Mucosa of gallbladder (tissue), 1 donor: ENCODE measurements around the gene ECHS1. TPM values are rescaled to one million over a fixed set of nuclear protein-coding genes. Genes with fewer than 3 reads are reported as not detected.
A peak's percentile ranks its signal among the peaks of the same experiment; 100 is the strongest.
"Not testable (repeated sequence)": the region's sequence is repeated elsewhere in the genome, so short reads cannot be mapped to it uniquely, and the experiment has no call there.

Source experiments
- DNase-seq: peaks from one replicate; pipeline ENCODE4 v3.0.0-alpha.2; 2020; ENCODE audit warnings: low spot score
- total RNA-seq: library from RNA; stranded (reverse); gene quantifications from one replicate; pipeline ENCODE4 v1.2.1, GENCODE V29; 2021
- donor health status: DM: no; HTN: no; CAD: no.

The ECHS1 gene
- total RNA-seq, 1 donor from 2014 or later = 122 TPM

GRCh38 chr10:133324857-133325260 lies 48.3 kb downstream of the ECHS1 start:
- DNase-seq = no peak

GRCh38 chr10:133324198-133324792 lies 48.9 kb downstream of the ECHS1 start:
- peak; percentile 69 for DNase-seq

- not testable (repeated sequence) for DNase-seq
Measured at GRCh38 chr10:133322064-133322709, 51.0 kb downstream of the ECHS1 start.

GRCh38 chr10:133320852-133321422 lies 52.2 kb downstream of the ECHS1 start:
- not testable (repeated sequence) for DNase-seq

GRCh38 chr10:133318494-133319127 lies 54.5 kb downstream of the ECHS1 start:
- DNase-seq = peak; percentile 48

GRCh38 chr10:133316732-133317131 lies 56.4 kb downstream of the ECHS1 start:
- no peak for DNase-seq

- DNase-seq = no peak
Measured at GRCh38 chr10:133316266-133316665, 56.9 kb downstream of the ECHS1 start.

- no peak for DNase-seq
Measured at GRCh38 chr10:133315847-133316246, 57.3 kb downstream of the ECHS1 start.

GRCh38 chr10:133314911-133315310 lies 58.2 kb downstream of the ECHS1 start:
- DNase-seq = no peak

GRCh38 chr10:133313192-133313591 lies 60.0 kb downstream of the ECHS1 start:
- DNase-seq = no peak

GRCh38 chr10:133312769-133313145 lies 60.4 kb downstream of the ECHS1 start:
- DNase-seq = no peak

Other genes with a start within 250 kb of the ECHS1 start
- gene KNDC1, start 213.1 kb downstream of the ECHS1 start, total RNA-seq = 5.2 TPM
- gene UTF1, start 143.1 kb downstream of the ECHS1 start, total RNA-seq = not detected
- 2.7 TPM for gene VENTX, start 135.5 kb downstream of the ECHS1 start, total RNA-seq
- gene ADAM8, start 96.5 kb downstream of the ECHS1 start, total RNA-seq = 12.7 TPM
- gene TUBGCP2, start 64.5 kb downstream of the ECHS1 start, total RNA-seq = 56.9 TPM
- gene ZNF511, start 64.4 kb downstream of the ECHS1 start, total RNA-seq = 35.9 TPM
- gene CALY, start 36.5 kb downstream of the ECHS1 start, total RNA-seq = 0.92 TPM
- 4.8 TPM for gene PRAP1, start 26.0 kb downstream of the ECHS1 start, total RNA-seq
- 13.0 TPM for gene FUOM, start 15.3 kb downstream of the ECHS1 start, total RNA-seq
- 9.4 TPM for gene PAOX, start 5.9 kb upstream of the ECHS1 start, total RNA-seq
- gene MTG1, start 20.8 kb upstream of the ECHS1 start, total RNA-seq = 50.6 TPM
- not detected for gene SPRN, start 51.3 kb upstream of the ECHS1 start, total RNA-seq
- gene SCART1, start 80.6 kb upstream of the ECHS1 start, total RNA-seq = 3.6 TPM
- 4.7 TPM for gene CYP2E1, start 154.0 kb upstream of the ECHS1 start, total RNA-seq
- gene SYCE1, start 192.2 kb upstream of the ECHS1 start, total RNA-seq = 3.3 TPM